HL-60/S4 treated with retinoic acid at 250 ng/mL for 4 days and 3 days (cell line): Measurements from ENCODE around the gene CDKN2AIPNL.
"Not testable (repeated sequence)": the region's sequence is repeated elsewhere in the genome, so short reads cannot be mapped to it uniquely, and the experiment has no call there.

ENCODE experiments used
- in situ Hi-C: fragments of 300-500 bp; cut with MboI; formaldehyde crosslinking; loops from 2 replicates; pipeline ENCODE4 v1.7.0; 2022; ENCODE audit warnings: low sequenced_read_pairs

The CDKN2AIPNL gene

DNA sequence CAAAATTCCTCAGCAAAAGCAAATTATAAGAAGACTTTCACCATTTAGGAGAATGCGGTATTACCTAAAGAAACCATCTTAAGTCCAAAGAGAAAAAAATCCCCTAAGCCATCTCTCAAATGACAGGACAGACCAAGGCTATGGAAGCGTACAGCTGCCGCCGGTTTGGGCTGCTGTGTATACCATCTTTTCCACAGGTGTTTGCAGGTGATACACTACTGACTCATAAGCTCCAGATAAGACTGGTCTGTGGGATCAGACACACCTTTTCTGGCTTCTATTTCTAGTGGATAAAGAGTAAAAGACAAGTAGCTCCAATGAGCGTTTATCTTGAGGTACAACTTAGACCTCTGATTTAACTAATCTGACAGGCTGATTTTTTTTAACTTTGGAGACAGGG, 7.7 kb downstream of the CDKN2AIPNL start:
- in situ Hi-C loops = no loop called here

DNA sequence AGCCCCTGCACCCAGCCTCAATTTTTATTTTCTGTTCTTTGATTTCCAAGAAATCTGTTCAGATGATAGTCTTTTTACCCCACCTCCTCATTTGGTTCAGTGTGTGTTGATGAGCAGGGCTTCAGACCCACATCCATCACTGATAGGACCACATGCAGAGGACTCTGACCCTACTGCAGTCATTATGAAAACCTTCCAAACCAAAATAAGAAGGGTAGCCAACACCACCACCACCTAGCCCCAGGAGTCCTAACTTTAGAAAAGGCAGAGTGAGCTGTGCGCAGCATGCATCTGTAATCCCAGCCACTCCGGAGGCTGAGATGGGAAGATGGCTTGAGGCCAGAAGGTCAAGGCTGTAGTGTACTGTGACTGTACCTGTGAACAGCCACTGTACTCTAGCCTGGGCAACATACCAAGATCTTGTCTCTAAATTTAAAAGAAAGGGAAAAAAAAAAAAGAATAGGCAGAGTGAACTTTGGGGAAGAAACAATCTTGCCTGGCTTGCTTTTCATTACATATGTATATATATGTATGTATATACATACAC, 13.0 kb downstream of the CDKN2AIPNL start:
- in situ Hi-C loops = no loop called here

DNA sequence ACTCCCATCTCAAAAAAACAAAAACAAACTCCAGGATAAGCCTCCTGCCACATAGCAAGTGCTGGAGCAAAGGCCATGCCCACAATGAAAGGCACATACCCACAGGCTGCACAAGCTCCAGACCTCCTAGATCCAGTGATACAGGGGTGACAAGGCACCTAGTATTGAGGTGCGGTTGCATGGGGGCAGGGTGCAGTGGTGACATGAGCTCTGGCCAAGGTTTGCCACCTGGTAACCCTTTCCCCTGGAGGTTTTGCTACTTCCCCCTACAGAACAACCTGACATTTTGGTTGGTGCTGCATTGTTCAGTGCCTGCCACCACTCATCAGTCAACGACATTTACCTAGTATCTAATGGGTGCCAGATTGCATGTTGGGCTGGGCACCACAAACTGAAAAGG, 14.5 kb downstream of the CDKN2AIPNL start:
- in situ Hi-C loops = no loop called here

DNA sequence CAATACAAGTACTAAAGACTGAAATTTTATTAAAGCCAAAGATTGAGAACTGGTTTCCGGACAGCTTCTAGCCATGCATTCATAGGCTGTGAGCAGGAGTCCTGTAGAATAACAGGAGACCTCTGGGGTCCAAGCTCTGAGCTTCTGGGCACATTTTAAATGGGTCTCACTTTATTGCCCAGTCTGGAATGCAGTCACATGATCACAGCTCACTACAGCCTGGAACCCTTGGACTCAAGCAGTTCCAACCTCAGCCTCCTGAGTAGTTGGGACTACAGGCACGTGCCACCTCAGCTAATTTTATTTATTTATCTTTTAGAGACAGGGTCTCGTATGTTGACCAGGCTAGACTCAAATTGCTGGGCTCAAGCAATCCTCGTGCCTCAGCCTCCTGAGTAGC, 15.4 kb downstream of the CDKN2AIPNL start:
- in situ Hi-C loops = no loop called here

DNA sequence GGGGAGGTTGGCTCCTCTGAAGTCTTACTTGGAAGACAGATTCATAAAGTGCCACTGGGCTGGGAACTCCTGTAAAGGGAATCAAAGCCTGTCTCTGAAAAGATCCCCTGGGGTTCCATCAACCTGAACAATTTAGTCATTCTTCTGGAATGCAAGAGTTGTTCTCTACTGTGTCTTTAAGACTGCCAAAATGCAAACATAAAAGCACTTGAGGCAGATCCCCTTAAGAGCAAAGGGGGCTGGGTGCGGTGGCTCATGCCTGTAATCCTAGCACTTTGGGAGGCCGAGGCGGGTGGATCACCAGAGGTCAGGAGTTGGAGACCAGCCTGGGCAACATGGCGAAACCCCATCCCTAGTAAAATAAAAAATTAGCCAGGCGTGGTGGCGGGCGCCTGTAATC, 16.7 kb downstream of the CDKN2AIPNL start:
- in situ Hi-C loops = no loop called here

DNA sequence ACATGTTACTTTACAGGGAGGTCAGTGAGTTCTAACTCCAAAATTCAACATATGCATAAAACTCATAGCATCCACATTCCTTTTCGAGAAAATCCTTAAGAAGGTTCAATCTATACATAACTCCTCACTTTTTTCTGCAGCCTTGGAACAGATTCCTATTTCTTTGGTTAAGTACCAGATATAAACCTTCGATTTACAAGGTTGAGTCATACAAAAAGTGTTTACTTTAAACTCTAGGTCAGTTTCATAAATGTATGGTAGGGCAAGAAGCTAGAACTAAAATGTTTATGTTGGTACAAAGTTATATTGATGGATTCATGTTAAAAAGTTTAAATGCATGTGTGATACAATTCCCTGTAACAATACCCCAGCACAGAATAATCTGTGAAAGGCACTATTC, 19.4 kb downstream of the CDKN2AIPNL start:
- in situ Hi-C loops = no loop called here

DNA sequence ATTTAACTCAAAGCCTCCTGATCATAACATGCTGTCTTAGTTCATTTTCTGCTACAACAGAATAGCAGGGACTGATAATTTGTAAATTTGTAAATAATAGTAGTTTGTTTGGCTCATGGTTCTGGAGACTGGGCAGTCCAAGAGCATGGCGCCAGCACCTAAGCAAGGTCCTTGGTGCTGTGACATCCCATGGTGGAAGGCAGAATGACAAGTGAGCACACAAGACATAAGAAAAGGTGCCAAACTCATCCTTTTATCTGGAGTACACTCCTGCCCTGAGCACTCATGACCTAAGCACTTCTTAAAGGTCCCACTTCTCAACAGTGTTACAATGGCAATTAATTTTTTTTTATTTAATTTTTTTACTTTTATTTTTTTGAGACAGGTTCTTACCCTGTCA, 24.2 kb downstream of the CDKN2AIPNL start:
- in situ Hi-C loops = no loop called here

DNA sequence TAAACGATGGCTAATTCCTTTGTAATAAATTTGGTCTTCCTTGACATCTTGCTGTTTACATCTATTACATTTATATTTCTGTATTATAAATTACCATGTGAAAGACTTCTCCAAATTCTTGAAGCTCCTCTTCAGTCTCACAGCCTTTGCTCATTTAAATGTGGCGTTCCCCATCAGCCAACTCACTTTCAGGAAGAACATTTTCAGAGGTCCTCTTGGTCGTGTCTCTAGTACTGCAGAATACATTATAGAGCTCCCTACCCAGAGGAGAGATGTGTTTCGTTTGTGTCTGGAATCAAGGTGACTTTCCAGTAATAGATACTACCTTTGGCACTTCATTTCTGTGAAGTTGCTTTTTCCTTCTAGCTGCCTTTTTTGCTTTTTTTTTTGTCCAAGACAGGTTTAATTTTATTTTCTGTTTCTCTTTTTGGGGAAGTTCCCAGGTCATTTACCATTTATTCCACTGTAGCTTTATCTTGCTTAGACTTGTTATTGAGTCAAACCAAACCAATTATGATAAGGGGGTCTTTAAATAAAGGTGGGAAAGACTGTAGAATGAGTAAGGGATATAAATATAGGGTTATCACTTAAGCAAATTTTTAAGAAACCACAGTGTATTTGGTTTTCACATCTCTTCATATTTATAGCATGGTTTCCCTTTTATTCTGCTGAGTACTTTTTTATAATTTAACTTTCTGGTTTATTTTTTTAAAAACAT, 27.5 kb downstream of the CDKN2AIPNL start:
- in situ Hi-C loops = no loop called here

DNA sequence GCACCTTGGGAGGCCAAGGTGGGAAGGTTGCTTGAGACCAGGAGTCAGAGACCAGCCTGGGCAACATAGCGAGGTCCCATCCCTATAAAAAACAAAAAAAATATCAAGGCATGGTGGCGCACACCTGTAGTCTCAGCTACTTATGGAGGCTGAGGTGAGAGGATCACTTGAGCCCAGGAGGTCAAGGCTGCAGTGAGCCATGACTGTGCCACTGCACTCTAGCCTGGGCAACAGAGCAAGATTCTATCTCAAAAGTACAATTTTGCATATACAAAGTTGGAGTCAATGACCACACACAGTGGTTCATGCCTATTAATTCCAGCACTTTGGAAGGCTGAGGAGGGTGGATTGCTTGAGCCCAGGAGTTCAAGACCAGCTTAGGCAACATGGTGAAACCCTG, 29.5 kb downstream of the CDKN2AIPNL start:
- in situ Hi-C loops = not testable (repeated sequence)

DNA sequence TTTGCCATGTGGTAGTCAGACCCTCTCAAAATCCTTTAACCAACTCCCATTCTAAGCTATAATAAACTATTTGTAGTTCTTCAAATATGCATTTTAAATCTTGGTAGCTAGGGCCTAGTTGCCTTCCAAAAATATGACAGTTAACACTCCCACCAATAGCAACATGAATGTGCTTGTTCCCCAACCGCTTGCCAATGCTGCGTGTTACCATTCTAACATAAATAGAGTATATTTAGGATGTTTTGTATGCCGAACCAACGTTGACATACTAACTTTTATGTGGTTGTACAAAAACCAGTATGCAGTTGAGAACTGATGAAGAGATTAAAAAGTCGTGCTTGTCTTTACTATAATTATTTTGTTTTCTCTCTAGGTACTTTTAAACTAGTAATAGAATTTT, 31.3 kb downstream of the CDKN2AIPNL start:
- in situ Hi-C loops = no loop called here

DNA sequence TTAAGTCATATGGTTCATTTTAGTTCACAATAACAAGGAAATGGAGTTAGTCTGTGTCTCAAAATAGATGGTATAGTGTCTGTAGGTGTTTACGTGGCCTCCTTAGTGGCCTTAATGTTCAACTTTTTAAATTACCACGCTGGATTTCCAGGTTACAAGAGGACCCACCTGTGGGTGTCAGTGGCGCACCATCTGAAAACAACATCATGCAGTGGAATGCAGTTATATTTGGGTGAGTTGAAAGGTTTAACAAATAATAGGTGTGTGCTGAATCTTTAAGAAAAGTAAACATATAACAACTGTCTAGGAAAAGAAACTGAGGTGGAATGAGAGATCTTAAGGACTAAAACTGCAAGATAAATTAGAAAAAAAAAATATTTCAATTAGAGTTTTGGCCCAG, 37.4 kb downstream of the CDKN2AIPNL start:
- in situ Hi-C loops = no loop called here

DNA sequence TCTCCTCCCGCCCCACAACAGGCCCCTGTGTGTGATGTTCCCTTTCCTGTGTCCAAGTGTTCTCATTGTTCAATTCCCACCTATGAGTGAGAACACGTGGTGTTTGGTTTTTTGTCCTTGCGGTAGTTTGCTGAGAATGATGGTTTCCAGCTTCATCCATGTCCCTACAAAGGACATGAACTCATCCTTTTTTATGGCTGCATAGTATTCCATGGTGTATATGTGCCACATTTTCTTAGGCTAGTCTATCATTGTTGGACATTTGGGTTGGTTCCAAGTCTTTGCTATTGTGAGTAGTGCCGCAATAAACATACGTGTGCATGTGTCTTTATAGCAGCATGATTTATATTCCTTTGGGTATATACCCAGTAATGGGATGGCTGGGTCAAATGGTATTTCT, 38.0 kb downstream of the CDKN2AIPNL start:
- in situ Hi-C loops = not testable (repeated sequence)

DNA sequence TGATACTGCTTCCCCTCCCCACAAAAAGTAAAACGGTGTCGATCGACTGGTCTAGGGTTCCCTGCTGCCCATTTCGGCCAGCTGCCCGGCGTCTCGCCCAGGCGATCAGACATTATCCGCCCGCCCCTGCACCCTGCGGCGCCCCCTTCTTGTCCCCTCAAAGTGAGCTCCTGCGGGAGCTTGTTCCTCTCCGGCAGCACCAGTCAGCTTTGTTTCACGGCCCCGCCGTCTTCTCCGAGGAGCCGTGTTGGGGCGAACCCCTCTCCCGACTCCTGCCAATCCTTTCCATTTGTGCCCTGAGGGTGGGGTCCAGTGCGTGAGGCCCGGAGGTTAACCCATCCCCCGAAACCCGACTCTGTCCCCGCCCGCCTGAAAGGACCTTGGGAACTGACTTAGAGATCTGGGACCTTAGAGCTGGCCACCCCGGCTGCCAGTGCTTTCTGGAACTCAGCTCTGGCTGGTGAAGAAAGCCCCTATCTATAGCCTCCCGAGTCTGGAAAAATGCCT, 39.8 kb downstream of the CDKN2AIPNL start:
- in situ Hi-C loops = no loop called here

DNA sequence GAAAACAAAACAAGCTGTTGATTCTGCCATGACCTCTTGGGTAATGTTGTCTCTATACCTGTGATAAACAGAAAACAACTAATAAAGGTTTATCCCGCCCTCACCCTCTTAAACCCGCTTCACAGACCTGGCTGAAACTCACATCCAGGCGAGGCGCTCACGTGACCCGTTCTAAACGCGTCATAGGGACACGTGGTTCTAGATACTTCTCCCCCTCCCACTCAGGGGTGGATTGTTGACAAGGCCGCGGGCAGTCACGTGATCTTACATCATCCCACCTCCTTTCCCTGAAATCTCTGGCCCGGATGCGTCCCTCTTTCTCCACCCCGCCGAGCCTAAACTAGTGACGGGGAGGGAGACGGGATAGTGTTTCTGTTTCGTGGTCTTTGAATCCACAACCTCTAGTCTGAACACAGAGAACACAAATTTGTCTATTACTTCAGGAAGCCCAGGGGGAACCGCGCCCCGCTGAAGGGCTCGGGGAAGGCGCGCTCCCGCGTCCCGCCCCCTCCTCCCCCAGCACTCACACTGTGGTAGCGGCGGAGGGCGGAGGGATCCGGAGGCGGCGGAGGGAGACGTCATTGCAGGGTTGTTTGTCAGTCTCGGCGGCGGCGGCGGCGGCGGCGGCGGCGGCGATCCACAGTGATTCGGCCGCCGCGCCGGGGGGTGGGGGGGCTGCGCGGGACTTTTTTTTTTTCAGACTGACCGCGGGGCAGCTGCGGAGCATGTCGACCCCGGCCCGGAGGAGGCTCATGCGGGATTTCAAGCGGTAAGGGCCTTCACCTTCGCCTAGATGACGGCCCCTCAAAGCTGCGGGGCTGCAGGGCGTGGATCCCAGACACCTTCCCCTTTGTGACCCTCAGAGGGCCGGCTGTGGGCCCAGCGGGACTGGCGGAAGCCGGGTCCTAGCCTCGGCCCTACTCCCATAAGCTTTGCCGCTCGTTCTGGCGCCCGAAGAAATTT, 40.5 kb downstream of the CDKN2AIPNL start, which contains the start of gene UBE2B:
UBE2B (plus strand) TSS at position 699 of the 963 bp plus-strand sequence; CDS start at position 726, 27 bp downstream.
- in situ Hi-C loops = no loop called here

DNA sequence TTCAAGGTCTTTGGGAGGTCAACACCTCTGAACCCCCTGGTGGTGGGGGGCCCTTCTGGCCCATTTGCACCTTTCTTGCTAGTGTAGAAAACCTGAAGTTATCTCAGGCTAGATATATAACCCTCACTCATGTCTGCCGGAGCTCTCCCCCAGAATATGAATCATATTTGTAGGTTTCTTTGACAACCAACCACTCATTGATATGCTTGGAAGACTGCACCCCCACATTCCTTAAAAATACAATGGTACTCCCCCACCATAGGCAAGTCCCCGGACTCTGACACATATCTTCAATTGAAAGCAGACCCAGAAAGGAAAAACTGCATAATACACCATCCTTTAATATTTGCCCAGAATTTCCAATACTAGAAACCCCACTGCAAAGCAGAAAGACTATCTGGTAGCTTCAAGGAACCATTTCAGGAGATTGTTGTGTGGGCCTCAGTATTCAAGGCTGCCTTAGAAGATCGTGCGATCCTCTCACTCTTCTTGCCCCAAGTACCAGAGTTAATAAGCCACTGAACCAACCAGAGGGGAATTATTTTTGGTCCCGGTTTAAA, 41.3 kb downstream of the CDKN2AIPNL start:
- in situ Hi-C loops = no loop called here

DNA sequence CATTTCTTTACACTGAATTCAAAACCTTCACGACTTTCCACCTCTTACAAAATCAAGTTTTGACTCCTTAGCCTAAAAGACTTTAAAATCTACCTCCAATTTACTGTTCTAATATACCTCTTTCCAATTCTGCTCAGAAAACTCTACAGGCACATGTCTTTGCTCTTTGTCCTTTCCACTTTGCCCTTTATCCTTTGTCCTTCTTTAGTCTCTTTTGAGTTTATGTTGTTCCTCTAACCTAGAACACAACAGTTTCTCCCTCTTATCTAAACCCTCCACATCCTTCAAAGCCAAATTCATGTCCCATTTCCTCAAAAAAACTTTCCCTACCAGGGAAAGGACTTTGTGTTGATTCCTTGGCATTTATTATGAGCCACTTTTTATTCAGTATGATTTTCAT, 46.1 kb downstream of the CDKN2AIPNL start:
- in situ Hi-C loops = no loop called here

DNA sequence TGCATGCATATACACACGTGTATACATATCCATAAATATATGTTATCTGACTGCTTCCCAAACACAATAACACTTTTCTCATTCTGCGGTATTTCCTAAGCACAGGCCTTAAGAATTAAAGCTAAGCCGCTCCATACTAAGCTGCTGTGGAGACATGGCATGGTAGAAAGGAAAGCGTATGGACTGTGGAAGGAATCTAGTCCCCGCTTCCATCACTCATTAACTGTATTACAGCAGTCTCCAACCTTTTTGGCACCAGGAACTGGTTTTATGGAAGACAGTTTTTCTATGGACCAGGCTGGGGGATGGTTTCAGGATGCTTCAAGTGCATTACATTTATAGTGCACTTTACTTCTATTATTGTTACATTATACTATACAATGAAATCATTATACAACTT, 56.0 kb downstream of the CDKN2AIPNL start:
- in situ Hi-C loops = no loop called here
